ENCODE measurements around the gene BSDC1.

GRCh38 chr1:32414186-32414886 lies 20.1 kb upstream of the BSDC1 start:
- TF ChIP-seq POLR2A (IDR thresholded peaks at IDR 0.05) (no peak), CTCF (IDR thresholded peaks at IDR 0.05) (peak in 1 of 5 experiments; percentile 1)
